ENCODE measurements around the gene DCAF5.

DCAF5 gene

GRCh38 chr14:69046476-69046860 is 106.5 kb downstream of the DCAF5 start:
- TF ChIP-seq CTCF (IDR thresholded peaks at IDR 0.05; ENCODE audit: low read depth, low read length): no peak
- no peak for DNase-seq
- Histone ChIP-seq H3K9me3 (ENCODE audit: severe bottlenecking) (no peaks in the 10 kb centered on the region), H3K27me3 (ENCODE audit: insufficient read depth, low read depth, severe bottlenecking) (peaks cover 33% of the 10 kb centered on the region), H3K36me3 (no peaks in the 10 kb centered on the region), H3K27ac (no peak overlapping the region), H3K4me3 (ENCODE audit: low read depth, low read length) (no peak overlapping the region)

GRCh38 chr14:69045857-69046475 is 107.0 kb downstream of the DCAF5 start:
- no peak for TF ChIP-seq CTCF (IDR thresholded peaks at IDR 0.05; ENCODE audit: low read depth, low read length)
- H3K27ac ChIP-seq: no peak overlapping the region

GRCh38 chr14:69044965-69045555 is 107.9 kb downstream of the DCAF5 start:
- H3K9me3 ChIP-seq (ENCODE audit: severe bottlenecking): no peaks in the 10 kb centered on the region
- no peak overlapping the region for H3K27ac ChIP-seq
- peak; percentile 31 for DNase-seq
- no peak overlapping the region for H3K4me3 ChIP-seq (ENCODE audit: low read depth, low read length)
- TF ChIP-seq CTCF (IDR thresholded peaks at IDR 0.05; ENCODE audit: low read depth, low read length): no peak
- peaks cover 41% of the 10 kb centered on the region for H3K27me3 ChIP-seq (ENCODE audit: insufficient read depth, low read depth, severe bottlenecking)
- no peaks in the 10 kb centered on the region for H3K36me3 ChIP-seq

More at GRCh38 chr14:69045857-69046475, 107.0 kb downstream of the DCAF5 start:
- no peaks in the 10 kb centered on the region for H3K9me3 ChIP-seq (ENCODE audit: severe bottlenecking)
- peaks cover 36% of the 10 kb centered on the region for H3K27me3 ChIP-seq (ENCODE audit: insufficient read depth, low read depth, severe bottlenecking)
- no peak overlapping the region for H3K4me3 ChIP-seq (ENCODE audit: low read depth, low read length)
- no peak for DNase-seq
- no peaks in the 10 kb centered on the region for H3K36me3 ChIP-seq

- no peak overlapping the region for H3K27ac ChIP-seq
- H3K9me3 ChIP-seq (ENCODE audit: severe bottlenecking): no peaks in the 10 kb centered on the region
- TF ChIP-seq CTCF (IDR thresholded peaks at IDR 0.05; ENCODE audit: low read depth, low read length): no peak
- peak; percentile 84 for DNase-seq
- H3K27me3 ChIP-seq (ENCODE audit: insufficient read depth, low read depth, severe bottlenecking): peaks cover 42% of the 10 kb centered on the region
- no peaks in the 10 kb centered on the region for H3K36me3 ChIP-seq
- no peak overlapping the region for H3K4me3 ChIP-seq (ENCODE audit: low read depth, low read length)
Measured at GRCh38 chr14:69044296-69044695, 108.6 kb downstream of the DCAF5 start.

GRCh38 chr14:69043596-69044260 is 109.2 kb downstream of the DCAF5 start:
- Histone ChIP-seq H3K27me3 (ENCODE audit: insufficient read depth, low read depth, severe bottlenecking) (peaks cover 42% of the 10 kb centered on the region), H3K4me3 (ENCODE audit: low read depth, low read length) (no peak overlapping the region), H3K9me3 (ENCODE audit: severe bottlenecking) (no peaks in the 10 kb centered on the region), H3K36me3 (no peaks in the 10 kb centered on the region), H3K27ac (no peak overlapping the region)
- DNase-seq: no peak
- TF ChIP-seq CTCF (IDR thresholded peaks at IDR 0.05; ENCODE audit: low read depth, low read length): no peak
